GM10266 (cell line): Measurements from ENCODE around the gene WIZ.

Source experiments
- DNase-seq: peaks from one replicate; pipeline ENCODE4 v3.0.0; 2012; ENCODE audit errors: extremely low spot score
- TF ChIP-seq, protein P1 (sequence below): IDR thresholded peaks from 2 replicates; pipeline ENCODE4 v1.5.1; 2012; ENCODE audit warnings: mild to moderate bottlenecking, low read depth; ENCODE audit not compliant: control insufficient read depth, insufficient read depth; ENCODE audit errors: missing control alignments

The WIZ gene, protein sequence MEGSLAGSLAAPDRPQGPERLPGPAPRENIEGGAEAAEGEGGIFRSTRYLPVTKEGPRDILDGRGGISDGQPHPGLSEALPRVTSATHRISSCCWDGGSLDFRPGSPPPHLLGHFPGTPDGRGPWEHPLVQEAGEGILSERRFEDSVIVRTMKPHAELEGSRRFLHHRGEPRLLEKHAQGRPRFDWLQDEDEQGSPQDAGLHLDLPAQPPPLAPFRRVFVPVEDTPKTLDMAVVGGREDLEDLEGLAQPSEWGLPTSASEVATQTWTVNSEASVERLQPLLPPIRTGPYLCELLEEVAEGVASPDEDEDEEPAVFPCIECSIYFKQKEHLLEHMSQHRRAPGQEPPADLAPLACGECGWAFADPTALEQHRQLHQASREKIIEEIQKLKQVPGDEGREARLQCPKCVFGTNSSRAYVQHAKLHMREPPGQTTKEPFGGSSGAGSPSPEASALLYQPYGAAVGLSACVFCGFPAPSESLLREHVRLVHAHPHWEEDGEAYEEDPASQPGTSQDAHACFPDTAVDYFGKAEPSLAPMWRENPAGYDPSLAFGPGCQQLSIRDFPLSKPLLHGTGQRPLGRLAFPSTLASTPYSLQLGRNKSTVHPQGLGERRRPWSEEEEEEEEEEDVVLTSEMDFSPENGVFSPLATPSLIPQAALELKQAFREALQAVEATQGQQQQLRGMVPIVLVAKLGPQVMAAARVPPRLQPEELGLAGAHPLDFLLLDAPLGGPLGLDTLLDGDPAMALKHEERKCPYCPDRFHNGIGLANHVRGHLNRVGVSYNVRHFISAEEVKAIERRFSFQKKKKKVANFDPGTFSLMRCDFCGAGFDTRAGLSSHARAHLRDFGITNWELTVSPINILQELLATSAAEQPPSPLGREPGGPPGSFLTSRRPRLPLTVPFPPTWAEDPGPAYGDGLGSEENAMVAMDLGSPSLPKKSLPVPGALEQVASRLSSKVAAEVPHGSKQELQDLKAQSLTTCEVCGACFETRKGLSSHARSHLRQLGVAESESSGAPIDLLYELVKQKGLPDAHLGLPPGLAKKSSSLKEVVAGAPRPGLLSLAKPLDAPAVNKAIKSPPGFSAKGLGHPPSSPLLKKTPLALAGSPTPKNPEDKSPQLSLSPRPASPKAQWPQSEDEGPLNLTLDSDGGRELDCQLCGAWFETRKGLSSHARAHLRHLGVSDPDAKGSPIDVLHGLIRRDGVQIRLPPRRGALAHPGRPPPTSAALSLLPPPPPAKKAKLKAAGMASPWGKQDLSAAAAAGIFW (N-terminal part only)

DNA sequence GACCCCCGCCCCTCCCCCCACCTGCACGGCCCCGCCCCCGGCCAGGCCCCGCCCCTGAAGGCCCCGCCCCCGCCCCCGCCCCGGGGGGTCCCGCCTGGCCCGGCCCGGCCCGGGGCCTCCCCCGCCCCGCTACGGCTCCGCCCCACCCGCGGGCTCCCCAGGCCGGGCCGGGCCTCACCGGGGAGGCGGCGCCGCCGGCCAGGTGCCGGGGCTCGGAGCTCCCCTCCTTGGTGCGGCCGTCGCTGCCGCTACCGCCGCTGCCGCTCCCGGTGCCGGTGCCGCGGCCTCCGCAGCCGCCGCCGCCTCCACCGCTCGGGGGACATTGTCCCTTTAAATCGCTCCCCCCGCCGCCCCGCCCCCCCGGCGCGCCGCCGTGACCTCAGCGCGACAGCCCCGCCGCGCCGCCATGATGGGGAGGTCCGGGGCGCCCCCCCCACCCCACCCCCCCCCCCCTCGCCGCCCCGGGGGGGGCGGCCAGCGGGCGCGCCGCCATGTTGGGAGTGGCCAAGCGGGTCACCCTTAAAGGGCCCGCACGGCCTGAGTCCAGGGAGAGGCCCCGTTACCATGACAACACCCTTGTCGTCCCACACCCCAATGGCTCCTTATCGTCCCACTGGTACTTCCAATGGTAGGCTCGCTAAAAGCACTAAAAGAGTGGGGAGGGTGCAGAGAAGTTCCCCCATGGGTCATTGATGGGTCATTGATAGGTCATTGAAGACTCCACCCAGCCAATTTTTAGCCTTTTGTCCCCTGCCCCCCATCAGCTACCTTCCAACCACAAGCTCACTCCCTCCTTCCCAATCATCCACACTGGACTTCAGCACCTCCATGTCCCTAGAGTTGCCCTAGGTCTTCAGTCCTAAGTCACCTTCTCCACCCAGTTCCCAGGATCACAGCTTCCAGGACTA lies at the start of gene WIZ:
TSS of gene WIZ (minus strand) at position 337 of the 908 bp plus-strand sequence. CDS start 1,649 bp downstream, outside the sequence.
- TF ChIP-seq, protein P1, sequence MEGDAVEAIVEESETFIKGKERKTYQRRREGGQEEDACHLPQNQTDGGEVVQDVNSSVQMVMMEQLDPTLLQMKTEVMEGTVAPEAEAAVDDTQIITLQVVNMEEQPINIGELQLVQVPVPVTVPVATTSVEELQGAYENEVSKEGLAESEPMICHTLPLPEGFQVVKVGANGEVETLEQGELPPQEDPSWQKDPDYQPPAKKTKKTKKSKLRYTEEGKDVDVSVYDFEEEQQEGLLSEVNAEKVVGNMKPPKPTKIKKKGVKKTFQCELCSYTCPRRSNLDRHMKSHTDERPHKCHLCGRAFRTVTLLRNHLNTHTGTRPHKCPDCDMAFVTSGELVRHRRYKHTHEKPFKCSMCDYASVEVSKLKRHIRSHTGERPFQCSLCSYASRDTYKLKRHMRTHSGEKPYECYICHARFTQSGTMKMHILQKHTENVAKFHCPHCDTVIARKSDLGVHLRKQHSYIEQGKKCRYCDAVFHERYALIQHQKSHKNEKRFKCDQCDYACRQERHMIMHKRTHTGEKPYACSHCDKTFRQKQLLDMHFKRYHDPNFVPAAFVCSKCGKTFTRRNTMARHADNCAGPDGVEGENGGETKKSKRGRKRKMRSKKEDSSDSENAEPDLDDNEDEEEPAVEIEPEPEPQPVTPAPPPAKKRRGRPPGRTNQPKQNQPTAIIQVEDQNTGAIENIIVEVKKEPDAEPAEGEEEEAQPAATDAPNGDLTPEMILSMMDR: no peak
- DNase-seq: peak; percentile 98

DNA sequence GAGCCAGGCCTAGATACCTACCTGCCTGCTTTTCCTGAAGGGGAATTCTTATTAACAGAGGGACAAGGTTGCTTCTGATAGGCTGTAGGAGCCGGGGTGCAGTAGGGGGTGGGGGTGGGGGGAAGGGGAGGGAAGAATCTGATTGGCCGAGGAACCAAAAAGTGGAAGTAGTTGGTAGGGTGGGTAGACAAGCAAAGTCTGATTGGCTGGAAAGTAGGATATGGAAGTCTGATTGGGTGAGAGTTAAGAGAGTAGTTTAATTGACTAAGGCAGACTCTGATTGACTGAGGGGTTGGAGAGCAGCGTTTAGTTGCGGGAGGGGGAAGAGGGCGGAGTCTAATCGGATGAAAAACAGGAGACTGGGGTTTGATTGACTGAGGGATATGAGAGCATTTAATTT lies 49.2 kb upstream of the WIZ start:
- no peak for DNase-seq
- TF ChIP-seq, protein P1: no peak

DNA sequence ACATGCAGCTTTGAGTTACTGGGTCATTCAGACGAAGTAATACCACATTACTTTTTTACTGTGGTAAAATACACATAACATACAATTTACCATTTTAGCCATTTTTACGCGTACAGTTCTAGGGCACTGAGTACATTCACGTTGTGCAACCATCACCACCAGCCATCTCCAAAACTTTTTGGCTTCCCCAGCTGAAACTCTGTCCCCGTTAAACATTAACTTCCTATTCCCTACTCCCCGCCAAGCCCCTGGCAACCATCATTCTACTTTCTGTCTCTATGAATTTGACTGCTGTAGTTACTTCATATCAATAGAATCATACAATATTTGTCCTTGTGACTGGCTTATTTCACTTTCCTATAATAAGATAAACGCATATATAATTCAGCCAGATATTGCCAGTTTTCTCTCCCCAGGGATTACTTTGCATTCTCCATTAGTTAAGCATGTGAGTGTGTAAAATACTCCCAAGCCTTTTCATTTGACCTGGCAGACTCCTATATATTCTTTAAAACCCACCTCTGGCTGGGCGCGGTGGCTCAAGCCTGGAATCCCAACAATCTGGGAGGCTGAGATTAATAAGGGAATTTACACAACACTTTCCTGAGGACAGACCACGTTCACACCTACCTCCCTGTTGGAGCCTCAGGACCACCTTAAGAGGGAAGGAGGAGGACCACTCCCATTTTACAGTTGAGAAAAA lies 48.6 kb upstream of the WIZ start:
- TF ChIP-seq, protein P1: no peak
- DNase-seq: no peak

DNA sequence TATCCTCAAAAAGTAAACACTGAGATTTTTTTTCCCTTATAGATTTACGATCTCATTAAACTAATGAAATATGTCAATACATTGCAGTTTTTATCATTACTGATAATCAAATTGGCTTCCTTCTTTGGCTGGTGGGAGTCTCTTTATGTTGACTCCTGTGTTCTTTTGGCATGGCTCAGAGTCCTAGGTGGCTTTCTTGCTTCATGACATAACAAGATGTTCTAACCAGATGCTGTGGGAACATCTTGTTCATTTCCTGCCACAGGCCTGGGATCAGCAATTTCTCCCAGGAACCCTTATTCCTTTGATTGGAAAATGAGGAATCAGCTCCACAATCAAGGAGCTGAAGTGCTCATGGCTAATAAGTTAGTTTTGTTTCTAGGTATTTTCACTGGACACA lies 45.4 kb upstream of the WIZ start:
- DNase-seq: no peak
- TF ChIP-seq, protein P1: no peak

DNA sequence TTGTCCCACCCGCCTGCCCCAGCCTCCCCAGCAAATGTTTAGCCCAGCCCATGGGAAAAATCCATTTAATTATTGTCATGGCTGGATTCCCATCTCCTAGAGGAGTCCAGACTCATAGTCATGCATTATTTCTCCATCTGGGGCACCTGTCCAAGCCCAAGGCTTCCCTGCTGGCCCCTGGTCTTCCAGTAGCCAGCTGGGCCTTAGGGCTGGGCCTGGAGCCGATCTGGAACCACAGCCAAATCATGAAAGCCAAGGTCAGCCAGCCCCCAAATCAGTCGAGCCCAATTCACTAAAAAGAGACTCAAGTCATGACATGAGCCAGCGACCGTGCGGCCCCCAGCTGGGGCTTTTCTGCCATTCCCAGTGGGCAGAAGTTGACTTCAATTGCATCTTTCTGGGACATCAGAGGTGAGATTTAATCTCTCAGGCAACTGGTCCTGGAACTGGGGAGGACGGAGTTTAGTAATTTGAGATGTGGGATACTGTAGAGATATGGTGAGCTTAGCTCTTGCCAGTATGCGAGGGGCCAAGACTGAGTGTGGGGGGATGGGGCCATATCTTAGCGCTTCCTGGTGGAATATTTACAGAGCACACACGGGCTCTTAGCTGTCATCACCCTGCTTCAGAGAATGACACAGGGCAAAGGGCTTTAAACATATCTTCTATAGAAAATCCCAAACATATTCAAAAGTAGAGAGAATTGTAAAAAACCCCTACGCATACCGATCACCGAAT lies 38.9 kb upstream of the WIZ start:
- TF ChIP-seq, protein P1: no peak
- DNase-seq: no peak
